GM18858 (cell line): ENCODE measurements around the gene POLR2J.
"Not testable (repeated sequence)": the region's sequence is repeated elsewhere in the genome, so short reads cannot be mapped to it uniquely, and the experiment has no call there.

Source experiments
- ATAC-seq: cut with Tn5 transposase; IDR thresholded peaks from one replicate; pipeline ENCODE4 v1.9.1; 2021; ENCODE audit not compliant: unreplicated experiment

POLR2J gene

DNA sequence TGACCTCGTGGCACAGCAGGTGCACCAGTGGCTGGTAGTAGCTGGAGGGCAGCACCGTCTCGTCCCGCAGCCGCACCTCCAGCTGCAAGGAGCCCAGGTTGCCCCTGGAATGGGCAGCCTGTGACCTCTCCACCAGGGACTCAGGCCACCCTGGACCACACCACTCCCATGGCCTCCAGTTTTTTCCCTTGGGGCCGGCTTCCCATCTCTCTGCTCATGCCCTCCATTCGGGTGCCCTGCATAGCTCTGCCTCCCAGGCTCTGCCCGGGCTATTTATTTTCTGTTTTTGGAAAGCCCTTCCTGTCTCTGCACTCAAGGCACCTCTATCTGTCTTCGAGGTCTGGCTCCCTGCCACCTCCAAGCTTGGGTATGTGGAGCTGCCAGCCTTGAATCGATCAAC lies 18.1 kb upstream of the POLR2J start:
- not testable (repeated sequence) for ATAC-seq

DNA sequence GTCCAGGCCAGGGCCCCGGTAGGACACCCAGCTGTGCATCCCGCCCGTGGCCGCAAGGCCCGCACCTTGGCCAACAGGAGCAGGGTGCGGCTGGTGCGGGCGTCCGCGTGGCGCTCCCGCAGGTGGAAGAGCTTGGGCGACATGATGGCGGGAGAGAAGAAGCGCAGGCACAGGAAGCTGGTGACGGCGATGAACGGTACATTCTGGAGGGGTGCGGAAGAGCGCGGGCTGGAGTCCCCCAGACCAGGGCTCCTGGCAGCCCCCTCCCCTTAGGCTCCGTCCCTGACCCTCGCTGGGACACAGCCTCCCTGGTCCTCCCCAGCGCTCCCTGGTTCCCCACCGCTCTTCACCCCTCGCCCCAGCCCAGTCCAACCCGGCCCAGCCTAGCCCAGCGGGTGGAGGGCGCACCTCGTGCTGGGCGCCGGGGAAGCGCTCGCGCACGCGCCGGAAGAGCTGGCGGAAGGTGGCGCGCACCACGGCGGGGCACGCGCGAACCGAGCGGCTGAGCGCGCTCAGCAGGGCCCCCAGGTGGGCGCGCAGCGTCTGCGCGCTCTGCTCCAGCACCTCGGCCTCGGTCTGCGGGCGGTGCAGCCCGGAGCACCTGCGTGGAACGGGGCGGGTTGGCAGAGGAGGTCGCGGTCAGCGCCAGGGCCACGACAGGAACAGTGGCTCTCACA lies 15.9 kb upstream of the POLR2J start:
- ATAC-seq: peak; percentile 65

DNA sequence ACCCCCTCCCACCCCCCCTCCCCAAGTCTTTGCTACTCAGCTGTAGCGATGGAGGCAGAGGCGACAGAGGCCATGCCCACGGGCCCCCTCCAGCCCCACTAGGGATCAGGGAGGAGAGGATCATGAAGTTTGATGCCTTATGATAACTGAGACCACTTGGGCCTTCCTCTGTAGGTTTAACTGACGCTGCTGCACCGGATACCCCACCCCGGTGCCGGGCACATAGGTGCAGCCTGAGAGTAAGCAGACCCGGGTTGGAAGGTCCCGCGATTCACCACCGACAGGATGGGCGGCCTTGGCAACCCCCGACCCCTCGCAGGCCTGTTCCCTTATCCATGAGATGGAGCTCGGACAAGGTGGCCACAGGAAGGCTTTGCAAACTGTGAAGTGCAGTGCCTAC lies 15.3 kb upstream of the POLR2J start:
- not testable (repeated sequence) for ATAC-seq

DNA sequence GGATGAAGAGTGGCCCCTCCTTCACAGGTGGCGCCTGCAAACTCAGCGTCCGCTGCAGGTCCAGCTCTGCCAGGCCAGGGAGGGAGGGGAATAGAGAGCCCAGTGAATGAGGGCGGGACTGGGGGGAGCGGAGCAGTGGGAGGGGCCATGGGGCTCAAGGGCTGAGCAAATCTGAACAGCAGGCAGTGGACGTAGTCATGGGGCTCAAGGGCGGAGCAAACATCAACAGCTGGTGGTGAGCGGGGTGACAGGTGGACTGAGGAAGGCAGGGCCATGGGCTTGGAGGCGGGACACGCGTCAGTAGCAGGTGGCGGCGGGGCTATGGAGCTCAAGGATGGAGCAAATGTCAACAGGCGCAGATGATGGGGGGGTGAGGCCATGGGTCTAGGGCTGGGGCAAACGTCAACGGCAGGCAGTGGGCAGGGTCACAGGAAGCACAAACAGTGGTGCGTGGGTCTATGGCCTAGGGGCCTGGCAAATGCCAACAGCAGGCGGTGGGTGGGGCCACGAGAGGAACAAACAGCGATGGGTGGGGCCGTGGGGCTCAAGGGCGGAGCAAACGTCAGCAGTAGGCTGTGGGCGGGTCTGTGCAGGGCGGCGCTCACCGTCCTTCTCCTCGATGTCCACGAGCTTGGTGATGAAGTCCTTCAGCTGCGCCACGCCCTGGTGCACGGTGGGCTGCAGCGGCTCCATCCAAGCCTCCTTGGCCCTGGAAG lies 14.7 kb upstream of the POLR2J start:
- ATAC-seq: not testable (repeated sequence)

DNA sequence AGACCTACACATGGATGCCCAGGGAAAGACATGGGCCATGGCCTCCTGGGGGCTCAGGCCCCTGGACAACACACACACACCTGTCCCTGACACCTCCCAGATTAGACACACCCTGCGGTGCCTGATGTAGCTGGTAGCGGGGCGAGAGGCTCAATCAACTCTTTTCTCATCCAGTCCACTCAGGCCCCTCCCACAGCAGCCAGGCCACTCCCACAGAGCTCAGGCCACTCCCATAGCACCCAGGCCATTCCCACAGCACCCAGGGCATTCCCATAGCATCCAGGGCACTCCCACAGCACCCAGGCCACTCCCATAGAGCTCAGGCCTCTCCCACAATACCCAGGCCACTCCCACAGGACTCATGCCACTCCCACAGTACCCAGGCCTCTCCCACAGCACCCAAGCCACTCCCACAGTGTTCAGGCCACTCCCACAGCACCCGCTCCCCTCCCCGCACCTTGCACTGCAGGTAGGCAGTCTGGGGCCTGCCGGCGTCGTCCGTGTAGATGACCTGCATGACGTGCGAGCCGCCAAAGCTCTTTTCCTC lies 11.9 kb upstream of the POLR2J start:
- peak; percentile 38 for ATAC-seq

DNA sequence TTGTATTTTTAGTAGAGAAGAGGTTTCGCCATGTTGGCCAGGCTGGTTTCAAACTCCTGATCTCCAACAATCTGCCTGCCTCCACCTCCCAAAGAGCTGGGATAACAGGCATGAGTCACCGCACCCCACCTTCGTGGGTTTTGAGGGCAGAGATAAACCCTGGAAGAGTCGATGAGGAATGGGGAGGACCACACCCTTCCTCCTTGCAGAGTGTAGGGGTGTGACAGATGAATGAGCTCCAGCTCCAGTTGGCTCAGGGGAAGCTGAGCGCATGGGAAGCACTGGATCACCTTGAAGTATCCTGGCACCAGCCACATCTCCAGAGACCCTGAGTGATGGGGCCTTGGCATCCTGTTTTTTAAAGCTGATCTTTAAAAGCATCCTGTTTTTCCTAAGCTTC lies 5.6 kb upstream of the POLR2J start:
- not testable (repeated sequence) for ATAC-seq

DNA sequence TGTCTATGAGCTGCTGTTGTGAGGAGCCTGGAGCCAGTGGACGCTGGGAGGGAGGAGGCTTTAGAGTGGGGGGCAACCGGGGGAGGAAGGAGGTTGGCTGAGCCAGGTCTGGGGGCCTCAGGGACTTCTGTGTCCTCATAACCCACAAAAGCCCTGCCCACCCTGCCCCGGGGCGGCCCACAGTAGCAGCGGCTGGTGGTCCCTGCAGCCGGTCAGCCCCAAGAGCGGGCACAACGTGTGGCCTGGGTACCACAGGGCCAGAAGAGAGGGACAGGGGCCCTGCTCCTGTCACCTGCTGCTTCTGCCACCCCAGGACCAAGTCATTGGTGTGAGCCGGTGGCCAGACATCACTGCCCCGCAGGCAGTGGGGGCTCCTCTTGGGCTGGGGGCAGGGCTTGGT lies 3.2 kb upstream of the POLR2J start:
- ATAC-seq: not testable (repeated sequence)

DNA sequence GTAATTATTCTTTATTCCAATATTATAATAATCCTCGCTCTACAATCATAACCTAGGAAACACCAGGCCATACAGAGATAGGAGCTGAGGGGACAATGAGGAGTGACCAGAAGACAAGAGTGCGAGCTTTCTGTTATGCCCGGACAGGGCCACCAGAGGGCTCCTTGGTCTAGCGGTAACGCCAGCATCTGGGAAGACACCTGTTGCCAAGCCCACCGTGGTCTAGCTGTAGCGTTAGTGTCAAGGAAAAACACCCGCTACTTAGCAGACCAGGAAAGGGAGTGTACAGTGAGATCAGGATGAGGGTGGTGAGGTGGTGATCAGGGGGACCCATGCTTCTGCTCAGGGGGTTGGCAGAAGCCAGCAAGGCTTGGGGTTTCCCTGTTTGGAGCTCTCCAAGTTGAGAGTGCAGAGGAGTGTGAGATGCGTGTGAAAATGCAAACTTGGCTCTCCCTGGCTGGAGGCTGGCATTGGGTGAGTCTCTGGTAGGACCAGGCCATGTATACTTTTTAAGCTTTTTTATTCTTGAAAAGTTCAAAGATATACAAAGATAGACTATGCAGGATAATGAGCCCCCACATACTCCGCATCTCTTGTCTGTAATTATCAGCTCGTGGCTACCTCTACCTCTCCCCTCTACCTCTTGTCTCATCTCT lies 1.4 kb upstream of the POLR2J start:
- ATAC-seq: not testable (repeated sequence)

DNA sequence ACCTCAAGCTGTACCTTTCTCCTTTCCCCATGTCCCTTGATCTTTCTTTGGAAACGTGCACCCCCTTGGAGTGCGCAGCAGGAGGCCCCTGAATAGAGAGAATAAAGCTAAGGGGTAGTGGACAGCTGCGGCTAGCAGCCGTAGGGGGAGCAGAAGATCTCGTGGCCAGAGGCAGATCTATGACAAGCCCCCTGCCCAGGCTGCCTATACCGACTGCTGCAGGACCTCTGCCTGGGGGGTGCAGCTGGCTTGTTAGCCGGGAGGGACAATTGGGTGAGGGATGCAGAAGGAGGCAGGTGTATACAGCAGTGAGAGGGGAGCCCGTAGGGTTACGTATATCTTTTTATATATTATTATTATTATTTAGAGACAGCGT lies 475 bp upstream of the POLR2J start:
- peak; percentile 30 for ATAC-seq

DNA sequence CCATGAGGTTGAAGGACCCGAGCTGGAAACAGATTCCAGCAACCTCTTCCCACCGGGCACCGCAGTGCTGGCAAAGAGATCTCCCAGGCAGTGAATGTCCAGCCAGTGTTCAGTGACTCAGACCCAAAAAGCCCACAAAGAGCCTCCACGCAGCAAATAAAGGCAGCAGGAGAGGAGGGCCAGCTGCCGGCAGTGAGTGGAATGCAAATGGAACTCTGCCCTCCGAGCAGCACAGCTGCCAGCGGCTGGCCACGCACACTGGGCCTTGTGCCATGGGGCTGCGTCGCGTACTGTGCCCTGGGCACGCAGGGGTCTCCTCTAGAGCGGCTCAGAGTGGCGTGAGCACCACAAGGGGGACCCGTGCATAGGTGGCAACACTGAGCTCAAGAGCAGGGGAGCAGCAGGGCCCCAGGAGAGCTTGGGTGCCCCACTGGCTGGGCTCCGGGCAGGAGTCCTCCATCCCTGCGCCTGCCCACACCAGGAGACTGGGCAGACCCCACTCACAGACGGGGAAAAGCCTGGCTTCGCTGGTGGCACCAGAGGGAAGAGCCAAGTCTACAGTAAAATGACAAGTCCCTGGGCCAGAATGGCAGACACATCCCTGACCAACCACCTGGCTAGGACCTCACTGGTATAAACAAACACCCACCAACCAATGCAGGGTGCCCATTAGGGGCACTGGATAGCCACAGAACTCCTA lies 3.8 kb downstream of the POLR2J start:
- ATAC-seq: not testable (repeated sequence)

DNA sequence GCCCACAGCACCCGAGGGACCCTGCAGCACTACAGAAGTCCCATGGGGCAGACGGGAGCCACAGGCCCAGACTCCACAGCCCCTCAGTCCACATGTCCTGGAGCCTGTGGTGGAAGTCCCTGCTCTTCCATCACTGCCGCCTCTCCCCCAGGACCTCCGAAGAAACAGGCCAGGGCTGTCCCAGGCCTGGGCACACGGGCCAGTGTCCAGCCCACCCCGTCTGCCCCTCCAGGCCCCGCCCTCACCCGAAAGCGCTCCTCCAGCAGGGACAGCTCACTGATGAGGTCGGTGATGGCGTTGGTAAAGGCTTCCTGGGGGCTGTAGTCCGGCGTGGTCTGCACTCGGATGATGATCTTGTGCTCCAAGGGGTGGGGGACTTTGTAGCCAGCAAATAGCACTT lies 4.6 kb downstream of the POLR2J start:
- ATAC-seq: not testable (repeated sequence)

DNA sequence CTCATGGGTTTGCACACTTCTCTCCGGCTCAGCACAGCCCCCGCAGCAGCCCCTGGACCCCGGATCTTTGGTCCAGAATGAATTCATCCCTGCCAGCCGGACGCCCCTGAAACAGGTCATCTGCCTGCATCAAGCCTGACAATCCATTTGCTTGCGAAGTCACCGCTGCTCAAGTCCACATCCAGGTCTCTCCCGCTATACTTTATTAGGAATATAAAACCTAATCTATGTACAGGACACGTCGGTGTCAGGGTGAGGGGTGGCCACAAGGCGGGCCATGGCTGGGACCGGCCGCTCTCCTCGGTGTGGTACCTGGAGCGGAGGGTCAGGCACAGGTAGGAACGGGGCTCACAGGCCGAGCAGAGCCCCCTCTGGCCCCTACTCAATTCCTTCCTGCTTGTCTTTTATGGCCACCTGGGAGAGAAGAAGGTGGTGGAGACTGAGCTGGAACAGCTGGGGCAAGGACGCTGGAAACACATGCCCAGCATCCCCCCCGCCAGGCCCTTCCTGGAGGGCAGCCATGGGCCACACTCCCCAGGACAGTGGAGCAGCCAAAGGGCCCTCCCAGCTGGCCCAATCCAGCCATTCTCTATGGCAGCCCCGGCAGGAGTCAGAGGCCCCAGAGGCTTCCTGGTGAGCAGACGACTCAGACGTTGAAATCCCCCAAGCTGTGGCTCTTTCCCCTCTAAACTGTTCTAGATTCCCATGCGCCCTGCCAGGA lies 5.3 kb downstream of the POLR2J start:
- ATAC-seq: no peak

DNA sequence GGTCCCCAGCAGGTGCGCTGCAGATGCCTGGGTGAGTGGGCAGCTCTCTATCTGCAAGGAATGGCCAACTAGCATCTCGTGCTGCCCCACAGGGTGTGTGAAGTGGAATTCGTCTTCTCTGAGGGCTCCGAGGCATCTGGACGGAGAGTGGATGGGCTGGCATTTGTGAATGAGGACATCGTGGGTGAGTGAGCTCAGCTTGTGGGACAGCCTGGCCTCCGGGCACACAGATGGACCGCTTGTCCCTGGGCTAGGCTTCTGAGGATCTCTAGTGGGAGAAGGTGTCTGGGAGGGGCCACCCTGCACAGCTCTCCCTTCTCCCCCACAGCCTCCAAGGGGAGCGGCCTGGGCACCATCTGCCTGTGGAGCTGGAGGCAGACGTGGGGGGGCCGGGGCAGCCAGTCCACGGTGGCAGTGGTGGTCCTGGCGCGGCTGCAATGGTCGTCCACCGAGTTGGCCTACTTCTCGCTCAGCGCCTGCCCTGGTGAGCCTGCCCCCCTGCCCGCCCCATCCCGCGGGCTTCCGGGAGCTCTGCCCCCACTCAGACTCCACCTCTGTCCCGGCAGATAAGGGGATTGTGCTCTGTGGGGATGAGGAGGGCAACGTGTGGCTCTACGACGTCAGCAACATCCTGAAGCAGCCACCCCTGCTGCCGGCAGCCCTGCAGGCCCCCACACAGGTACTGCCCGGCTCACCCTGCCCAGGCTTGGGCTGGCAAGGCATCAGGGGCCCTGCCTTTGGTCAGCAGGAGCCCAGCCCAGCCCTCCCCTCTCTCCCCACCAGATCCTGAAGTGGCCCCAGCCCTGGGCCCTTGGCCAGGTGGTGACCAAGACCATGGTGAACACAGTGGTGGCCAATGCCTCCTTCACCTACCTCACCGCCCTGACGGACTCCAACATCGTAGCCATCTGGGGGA lies 6.3 kb downstream of the POLR2J start:
- no peak for ATAC-seq

DNA sequence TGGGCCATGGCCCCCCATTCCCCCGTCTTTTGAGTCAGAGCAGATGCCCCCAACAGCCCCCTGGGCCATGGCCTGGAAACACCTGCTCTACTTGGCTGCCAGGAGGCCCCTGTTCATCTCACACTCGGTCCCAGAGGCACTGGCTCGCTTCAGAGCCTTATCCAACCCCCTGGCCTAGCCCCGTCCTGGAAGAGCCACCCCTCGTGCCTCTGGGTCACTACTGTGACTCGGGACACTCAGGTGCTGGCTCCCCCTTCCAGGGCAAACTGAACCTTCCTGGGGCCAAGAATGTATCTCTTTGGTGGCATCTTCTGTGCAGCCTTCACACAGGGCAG lies 7.0 kb downstream of the POLR2J start:
- ATAC-seq: no peak

DNA sequence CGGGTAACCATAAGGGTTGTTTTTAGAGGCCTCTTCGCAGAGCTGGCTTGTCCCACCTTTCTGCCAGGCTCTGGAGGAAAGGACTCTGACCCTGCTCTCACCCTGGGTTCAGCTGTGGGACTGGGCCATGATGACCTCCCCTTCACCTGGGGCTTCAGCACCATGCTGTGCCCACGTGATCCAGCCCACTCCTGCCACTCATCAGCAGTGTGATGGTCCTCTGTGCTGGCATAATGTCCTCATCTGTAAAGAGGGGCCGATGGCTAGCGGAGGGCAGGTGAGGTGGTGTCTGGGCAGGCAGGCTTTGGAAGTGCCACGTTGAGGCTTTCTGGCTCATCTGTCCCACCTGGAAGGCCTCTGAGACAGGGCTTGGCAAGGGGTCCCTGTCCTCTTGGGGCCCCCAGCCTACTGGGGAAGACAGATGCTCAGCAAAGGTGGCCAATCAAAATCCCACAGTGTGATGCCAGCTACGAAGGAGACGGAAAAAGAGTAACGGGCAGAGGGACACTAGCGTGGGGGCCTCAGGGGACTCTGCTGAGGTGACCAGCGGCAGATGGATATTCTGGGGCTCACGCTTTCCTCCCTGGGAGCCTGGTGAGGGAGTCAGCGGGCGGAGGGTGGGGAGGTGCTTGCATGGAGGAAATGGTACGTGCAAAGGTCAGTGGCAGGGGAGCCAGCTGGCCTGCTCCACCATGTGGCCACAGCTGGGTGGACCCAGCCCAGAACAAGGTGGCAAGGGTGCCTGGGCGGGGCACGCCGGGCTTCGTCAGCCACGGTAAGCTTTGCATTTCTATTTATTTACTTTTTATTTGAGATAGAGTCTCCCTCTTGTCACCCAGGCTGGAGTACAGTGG lies 8.5 kb downstream of the POLR2J start:
- no peak for ATAC-seq

DNA sequence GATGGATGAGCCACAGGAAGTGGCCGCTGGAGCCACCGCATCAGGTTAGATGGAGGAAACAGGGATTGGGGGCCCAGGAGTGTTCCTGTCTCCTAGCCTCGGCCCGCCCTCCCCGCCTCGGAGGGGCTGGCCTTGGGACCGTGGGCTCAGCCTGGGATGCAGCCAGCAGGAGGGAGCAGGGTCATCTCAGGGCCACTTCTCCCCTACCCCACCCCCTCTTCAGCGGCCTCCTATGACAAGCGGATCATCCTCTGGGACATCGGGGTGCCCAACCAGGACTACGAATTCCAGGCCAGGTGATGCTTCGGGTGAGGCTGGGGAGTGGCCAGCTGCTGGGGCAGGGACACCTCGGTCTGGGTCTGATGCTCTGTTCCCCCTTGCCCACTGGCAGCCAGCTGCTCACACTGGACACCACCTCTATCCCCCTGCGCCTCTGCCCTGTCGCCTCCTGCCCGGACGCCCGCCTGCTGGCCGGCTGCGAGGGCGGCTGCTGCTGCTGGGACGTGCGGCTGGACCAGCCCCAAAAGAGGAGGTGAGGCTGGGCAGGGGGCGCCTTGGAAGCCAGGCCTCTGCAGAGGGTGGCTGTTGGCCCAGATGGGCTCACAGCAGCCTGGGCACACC lies 9.3 kb downstream of the POLR2J start:
- no peak for ATAC-seq

DNA sequence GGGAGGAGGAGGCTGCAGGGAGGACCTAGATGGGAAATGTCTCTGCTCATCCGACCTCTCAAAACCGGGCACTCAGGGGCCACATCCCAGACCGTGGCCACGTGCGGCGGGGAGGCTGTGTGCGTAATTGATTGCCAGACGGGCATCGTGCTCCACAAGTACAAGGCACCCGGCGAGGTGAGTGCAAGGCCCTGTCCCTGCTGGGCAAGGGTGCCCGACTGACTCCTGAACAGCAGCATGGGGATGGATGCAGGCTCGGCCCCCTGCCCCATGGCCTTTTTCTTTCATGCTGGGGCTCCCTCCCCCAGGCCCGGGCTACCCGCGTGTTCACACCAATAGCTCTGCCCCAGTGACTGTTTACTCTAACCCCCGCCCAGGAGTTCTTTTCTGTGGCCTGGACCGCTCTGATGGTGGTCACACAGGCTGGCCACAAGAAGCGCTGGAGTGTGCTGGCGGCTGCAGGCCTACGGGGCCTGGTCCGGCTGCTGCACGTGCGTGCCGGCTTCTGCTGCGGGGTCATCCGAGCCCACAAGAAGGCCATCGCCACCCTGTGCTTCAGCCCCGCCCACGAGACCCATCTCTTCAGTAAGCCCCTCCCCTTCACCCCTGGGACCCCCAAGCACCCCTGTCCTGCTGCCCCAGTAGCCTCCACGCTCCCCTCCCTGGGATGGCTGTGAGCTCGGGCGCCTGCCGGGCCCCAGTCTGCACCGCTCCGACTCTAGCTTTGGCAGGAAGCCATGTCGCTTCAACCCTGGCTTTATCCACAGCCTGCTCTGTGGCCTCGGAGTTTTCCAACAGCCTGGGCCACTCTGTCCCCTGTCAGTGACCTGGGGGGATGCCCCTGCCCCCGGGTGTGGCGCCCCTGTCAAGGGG lies 10.0 kb downstream of the POLR2J start:
- ATAC-seq: no peak
